Left ventricle myocardium inferior (tissue), 1 donor: ENCODE data around the gene PITPNM3. TPM values are rescaled to one million over a fixed set of nuclear protein-coding genes. Genes with fewer than 3 reads are reported as not detected.
A peak's percentile ranks its signal among the peaks of the same experiment; 100 is the strongest.

Experiments used
- DNase-seq: peaks from one replicate; pipeline ENCODE4 v3.0.0-alpha.2; 2020
- H3K27ac ChIP-seq: fragments of 200-600 bp; replicated peaks from 2 replicates; pipeline ENCODE4 v1.8.0; 2021
- H3K27me3 ChIP-seq: fragments of 200-600 bp; 2 replicates; pipeline ENCODE4 v1.8.0; 2021; ENCODE audit warnings: low read depth
- H3K36me3 ChIP-seq: fragments of 200-600 bp; 2 replicates; pipeline ENCODE4 v1.8.0; 2021
- H3K4me1 ChIP-seq: fragments of 200-600 bp; 2 replicates; pipeline ENCODE4 v1.8.0; 2021
- H3K4me3 ChIP-seq: fragments of 200-600 bp; 2 replicates; pipeline ENCODE4 v1.8.0; 2021; ENCODE audit warnings: mild to moderate bottlenecking, moderate library complexity
- H3K9me3 ChIP-seq: fragments of 200-600 bp; replicated peaks from 2 replicates; pipeline ENCODE4 v1.8.0; 2021
- intact Hi-C: fragments of 100-400 bp; cut with micrococcal nuclease; formaldehyde crosslinking; loops from one replicate; pipeline ENCODE4 v1.11.0; 2022
- total RNA-seq: library from RNA; stranded (reverse); fragmentation: NEBNext Ultra II Directional; extraction: Animal tissue kit (Norgen Biotek cat#: 25700); gene quantifications from one replicate; pipeline ENCODE4 v1.2.1, GENCODE V29; 2021
- TF ChIP-seq, protein P1 (sequence below): fragments of 200-600 bp; IDR thresholded peaks from 2 replicates; pipeline ENCODE4 v1.8.0; 2021; ENCODE audit warnings: antibody characterized with exemption, mild to moderate bottlenecking, borderline replicate concordance
- donor health status: DM: no; HTN: yes; CAD: no; lungs with severe emphysema.

The PITPNM3 gene
- total RNA-seq, 1 donor from 2014 or later, result 0.36 TPM

- Histone ChIP-seq H3K4me3 (no peak overlapping the region), H3K9me3 (no peaks in the 10 kb centered on the region), H3K4me1 (peaks cover 9% of the 10 kb centered on the region), H3K27me3 (peaks cover 33% of the 10 kb centered on the region), H3K27ac (no peak overlapping the region), H3K36me3 (no peaks in the 10 kb centered on the region)
- intact Hi-C loops, result no loop called here
- DNase-seq, result no peak
- TF ChIP-seq, protein P1, sequence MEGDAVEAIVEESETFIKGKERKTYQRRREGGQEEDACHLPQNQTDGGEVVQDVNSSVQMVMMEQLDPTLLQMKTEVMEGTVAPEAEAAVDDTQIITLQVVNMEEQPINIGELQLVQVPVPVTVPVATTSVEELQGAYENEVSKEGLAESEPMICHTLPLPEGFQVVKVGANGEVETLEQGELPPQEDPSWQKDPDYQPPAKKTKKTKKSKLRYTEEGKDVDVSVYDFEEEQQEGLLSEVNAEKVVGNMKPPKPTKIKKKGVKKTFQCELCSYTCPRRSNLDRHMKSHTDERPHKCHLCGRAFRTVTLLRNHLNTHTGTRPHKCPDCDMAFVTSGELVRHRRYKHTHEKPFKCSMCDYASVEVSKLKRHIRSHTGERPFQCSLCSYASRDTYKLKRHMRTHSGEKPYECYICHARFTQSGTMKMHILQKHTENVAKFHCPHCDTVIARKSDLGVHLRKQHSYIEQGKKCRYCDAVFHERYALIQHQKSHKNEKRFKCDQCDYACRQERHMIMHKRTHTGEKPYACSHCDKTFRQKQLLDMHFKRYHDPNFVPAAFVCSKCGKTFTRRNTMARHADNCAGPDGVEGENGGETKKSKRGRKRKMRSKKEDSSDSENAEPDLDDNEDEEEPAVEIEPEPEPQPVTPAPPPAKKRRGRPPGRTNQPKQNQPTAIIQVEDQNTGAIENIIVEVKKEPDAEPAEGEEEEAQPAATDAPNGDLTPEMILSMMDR, result no peak
Observed at GRCh38 chr17:6461246-6461645, 95.1 kb downstream of the PITPNM3 start.

DNA sequence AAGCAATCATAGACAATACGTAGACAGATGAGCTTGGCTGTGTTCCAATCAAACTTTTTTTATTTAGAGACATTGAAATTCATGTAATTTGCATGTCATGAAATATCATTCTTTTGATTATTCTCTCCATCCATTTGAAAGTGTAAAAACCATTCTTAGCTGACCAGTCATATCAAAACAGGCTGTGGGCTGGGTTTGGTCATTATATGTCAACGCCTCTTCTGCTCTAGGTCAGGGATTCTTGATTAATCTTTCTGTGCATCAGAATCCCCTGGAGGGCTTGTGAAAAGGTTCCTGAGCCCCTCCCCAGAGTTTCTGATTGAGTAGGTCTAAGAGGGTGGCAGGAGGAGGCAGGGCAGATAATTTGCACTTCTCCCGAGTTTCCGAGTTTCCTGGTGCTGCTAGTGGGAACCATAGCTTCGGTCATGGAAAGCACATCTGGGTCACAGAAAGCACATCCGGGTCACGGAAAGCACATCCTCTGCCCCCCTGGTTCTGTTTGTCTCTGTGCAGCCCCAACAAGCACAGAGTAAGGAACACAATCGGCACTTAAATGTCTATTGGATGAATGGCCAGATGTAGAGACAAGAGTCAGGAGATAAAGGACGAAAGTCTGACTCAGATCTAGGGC, 95.7 kb downstream of the PITPNM3 start:
- Histone ChIP-seq H3K4me3 (no peak overlapping the region), H3K9me3 (no peaks in the 10 kb centered on the region), H3K36me3 (no peaks in the 10 kb centered on the region), H3K4me1 (peaks cover 9% of the 10 kb centered on the region), H3K27me3 (peaks cover 35% of the 10 kb centered on the region), H3K27ac (no peak overlapping the region)
- intact Hi-C loops, result no loop called here
- TF ChIP-seq, protein P1, result no peak
- no peak for DNase-seq

DNA sequence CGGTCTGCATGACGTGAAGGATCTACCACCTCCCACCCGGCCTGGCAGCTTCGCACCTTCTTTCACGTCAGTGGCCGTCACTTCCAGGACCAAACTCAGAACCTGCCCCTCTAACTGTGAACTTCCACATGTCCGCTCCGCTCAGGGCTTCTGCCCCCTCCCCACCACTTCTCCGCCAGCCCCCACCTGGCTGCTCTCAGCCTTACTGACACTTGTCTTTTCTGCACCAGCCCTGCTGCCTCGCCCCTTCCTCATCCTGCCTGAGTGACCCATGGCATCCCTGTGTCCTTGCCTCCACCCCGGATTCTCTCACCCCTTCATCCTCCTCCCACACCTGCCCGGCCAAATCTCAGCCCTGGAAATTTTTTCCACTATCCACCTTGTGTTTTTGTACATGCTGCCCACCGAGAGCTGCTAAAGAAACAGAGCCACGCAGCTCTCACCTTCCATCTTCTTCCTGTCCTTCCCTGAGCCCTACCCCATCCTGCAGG, 97.8 kb downstream of the PITPNM3 start:
- TF ChIP-seq, protein P1, result no peak
- no peak for DNase-seq
- no peaks in the 10 kb centered on the region for H3K9me3 ChIP-seq
- intact Hi-C loops, result no loop called here
- peaks cover 44% of the 10 kb centered on the region for H3K27me3 ChIP-seq
- no peak overlapping the region for H3K27ac ChIP-seq
- H3K36me3 ChIP-seq, result no peaks in the 10 kb centered on the region
- no peak overlapping the region for H3K4me3 ChIP-seq
- H3K4me1 ChIP-seq, result peaks cover 15% of the 10 kb centered on the region

DNA sequence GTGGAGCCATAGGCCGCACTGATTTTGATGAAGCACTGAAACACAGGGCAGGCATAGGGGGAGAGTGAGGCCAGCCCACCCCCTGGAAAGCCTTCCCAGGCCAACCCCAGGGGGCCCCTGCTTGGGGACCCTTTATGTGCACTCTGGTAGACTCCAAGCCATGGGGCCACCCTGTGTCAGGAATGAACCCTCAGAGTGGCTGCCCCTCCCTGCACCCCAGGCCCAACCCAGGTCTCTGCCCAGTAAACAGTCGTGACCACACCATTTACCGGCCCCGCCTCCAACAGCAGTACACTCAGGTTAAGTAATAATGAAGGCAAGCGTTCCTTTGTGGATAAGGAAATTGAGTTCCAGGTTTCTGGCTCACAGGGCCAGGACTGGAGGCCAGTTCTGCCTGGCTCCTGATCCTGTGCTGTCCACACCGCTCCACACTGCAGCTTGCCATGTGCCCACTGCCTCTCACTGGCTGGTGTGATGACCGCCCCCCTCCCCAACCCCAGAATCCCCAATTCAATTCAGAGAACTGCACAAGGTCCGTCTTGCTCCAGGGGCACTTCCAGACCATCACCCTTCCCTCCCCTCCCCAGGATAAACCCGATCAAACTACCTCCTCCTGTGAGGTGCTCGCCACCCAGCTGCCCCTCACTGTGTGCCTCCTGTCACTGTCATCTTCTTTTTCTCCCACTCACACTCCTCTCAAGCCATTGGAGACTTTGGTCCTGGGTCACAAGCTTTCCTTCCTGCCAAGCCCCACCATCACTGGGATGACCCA, 98.5 kb downstream of the PITPNM3 start:
- no peaks in the 10 kb centered on the region for H3K9me3 ChIP-seq
- DNase-seq, result no peak
- intact Hi-C loops, result no loop called here
- H3K27me3 ChIP-seq, result peaks cover 43% of the 10 kb centered on the region
- H3K27ac ChIP-seq, result no peak overlapping the region
- no peaks in the 10 kb centered on the region for H3K36me3 ChIP-seq
- peaks cover 15% of the 10 kb centered on the region for H3K4me1 ChIP-seq
- no peak overlapping the region for H3K4me3 ChIP-seq
- TF ChIP-seq, protein P1, result no peak

DNA sequence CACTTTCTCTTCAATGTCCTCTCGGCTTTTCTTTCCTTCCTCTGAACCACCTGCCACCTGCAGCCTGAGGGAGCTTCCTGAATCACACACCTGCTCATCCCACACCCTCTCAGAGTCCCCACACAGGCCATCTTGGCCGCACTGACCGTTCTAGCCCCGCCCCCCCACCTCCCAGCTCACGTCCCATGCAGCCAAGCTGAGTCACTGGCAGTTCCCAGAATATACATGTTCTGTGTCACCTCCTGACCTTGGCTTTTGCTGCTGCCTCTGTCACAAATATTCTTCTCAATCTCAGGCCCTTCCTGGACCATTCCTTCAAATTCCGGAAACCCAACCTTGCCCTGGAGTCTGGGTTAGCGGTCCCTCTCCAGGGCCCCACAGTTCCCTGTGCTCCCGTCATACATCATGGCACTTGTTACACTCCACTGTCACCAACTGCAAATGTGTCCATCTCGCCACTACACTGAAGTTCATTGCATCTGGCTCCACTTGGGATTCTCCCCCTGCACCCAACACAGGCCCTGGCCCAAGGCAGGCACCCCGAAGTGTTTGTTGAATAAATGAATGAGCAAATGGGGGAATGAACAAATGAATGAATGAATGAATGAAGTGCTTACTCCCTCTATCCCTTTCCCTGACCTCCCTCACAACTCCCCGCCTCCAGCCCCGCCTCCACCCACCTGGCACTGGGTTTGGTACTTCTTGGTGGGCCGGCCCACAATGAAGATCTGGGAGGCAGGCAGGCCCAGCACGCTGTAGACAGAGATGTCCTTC, 99.3 kb downstream of the PITPNM3 start:
- Histone ChIP-seq H3K27me3 (peaks cover 43% of the 10 kb centered on the region), H3K36me3 (no peaks in the 10 kb centered on the region), H3K4me1 (peaks cover 15% of the 10 kb centered on the region), H3K27ac (no peak overlapping the region), H3K4me3 (no peak overlapping the region), H3K9me3 (no peaks in the 10 kb centered on the region)
- intact Hi-C loops, result no loop called here
- DNase-seq, result peak; percentile 29
- TF ChIP-seq, protein P1, result no peak
